Measurements from ENCODE around the gene ZNF324. TPM values are rescaled to one million over a fixed set of nuclear protein-coding genes. Genes with fewer than 3 reads are reported as not detected.
"Not testable (repeated sequence)": the region's sequence is repeated elsewhere in the genome, so short reads cannot be mapped to it uniquely, and the experiment has no call there.

Gene ZNF324
- total and polyA plus RNA-seq, 2 of the 4 experiments (the other 2 are of a cell fraction) = 6.0 to 6.6 TPM

DNA sequence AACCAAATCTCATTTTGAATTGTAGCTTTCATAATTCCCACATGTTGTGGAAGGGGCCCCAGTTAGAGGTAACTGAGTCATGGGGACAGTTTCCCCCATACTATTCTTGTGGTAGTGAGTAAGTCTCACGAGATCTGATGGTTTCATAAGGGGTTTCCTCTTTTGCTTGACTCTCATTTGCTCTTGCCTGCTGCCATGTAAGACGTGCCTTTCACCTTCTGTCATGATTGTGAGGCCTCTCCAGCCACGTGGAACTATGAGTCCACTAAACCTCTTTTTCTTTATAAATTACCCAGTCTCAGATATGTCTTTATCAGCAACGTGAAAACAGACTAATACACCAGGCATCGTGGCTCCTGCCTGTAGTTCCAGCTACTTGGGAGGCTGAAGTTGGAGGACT is 16.9 kb upstream of the ZNF324 start:
- H3K79me1 ChIP-seq (ENCODE audit: low read depth in 1 of 2, low read length in 2 of 2) = peaks cover 8 to 13% of the 10 kb centered on the region in 2 experiments; a peak in 2 of 4 replicates
- H3K4me3 ChIP-seq (ENCODE audit: insufficient read depth, low read depth, low read length); H3K56ac ChIP-seq (ENCODE audit: extremely low read depth, insufficient read depth, low read length); H2AK5ac ChIP-seq (ENCODE audit: low read depth, low read length); H3K18ac ChIP-seq (ENCODE audit: low read depth, low read length); H4K5ac ChIP-seq (ENCODE audit: low read depth, low read length); H4K91ac ChIP-seq (ENCODE audit: insufficient read depth, low read depth, low read length); in situ Hi-C loops (cut with MboI; ENCODE audit: low sequenced_read_pairs); ATAC-seq (ENCODE audit: low read depth); H4K20me1 ChIP-seq (ENCODE audit: insufficient read depth, low read length); dilution Hi-C loops (cut with HindIII; ENCODE audit: low sequenced_read_pairs, unreplicated experiment); H3K4me2 ChIP-seq (ENCODE audit: low read depth, low read length); H2AFZ ChIP-seq (replicated peaks; ENCODE audit: low read length, poor library complexity); intact Hi-C loops (cut with micrococcal nuclease); H2BK15ac ChIP-seq (ENCODE audit: low read depth, low read length); H3K27ac ChIP-seq (ENCODE audit: insufficient read depth, low read length); H2BK20ac ChIP-seq (ENCODE audit: low read depth, low read length); H2BK120ac ChIP-seq (ENCODE audit: low read depth, low read length); H3K9me3 ChIP-seq (ENCODE audit: control insufficient read depth, insufficient read depth, low read length); DNase-seq; H3K23ac ChIP-seq (ENCODE audit: low read depth, low read length); H2BK5ac ChIP-seq (ENCODE audit: low read depth, low read length, poor library complexity, severe bottlenecking); H3K14ac ChIP-seq (replicated peaks; ENCODE audit: low read depth, low read length); H3K36me3 ChIP-seq (ENCODE audit: control insufficient read depth, insufficient read depth, low read length); H3K4me1 ChIP-seq (ENCODE audit: control insufficient read depth, insufficient read depth, low read length); H3K9ac ChIP-seq (ENCODE audit: low read depth, low read length); H3K4ac ChIP-seq (ENCODE audit: low read depth, low read length); H4K8ac ChIP-seq (ENCODE audit: low read depth in 2 of 2, low read length in 2 of 2); POLR2A ChIA-PET (ENCODE audit: unreplicated experiment); H3K27me3 ChIP-seq (ENCODE audit: control insufficient read depth, insufficient read depth, low read length); BruUV-seq (replicated peaks); H2AK9ac ChIP-seq (replicated peaks; ENCODE audit: low read depth, low read length, poor library complexity): not testable (repeated sequence)
- H3K9me1 ChIP-seq (ENCODE audit: insufficient read depth, low read length) = peaks cover 13% of the 10 kb centered on the region
- CTCF ChIA-PET = interaction anchor here (1.5 kb wide), 1 partner anchor 70 kb away, joined by 4 read pairs; the partner anchor contains the start of gene ZBTB45
- WGBS, 2 experiments (ENCODE audit: extremely low coverage in 2 of 2, insufficient read length in 1 of 2) = 0% methylated on average over 2 of the region's 5 CpGs; no CpG with 5 or more reads in 1 of the 2 experiments
